GM12892 (cell line): ENCODE data around the gene TMPRSS3.

Experiments
- POLR2A ChIP-seq: IDR thresholded peaks from 2 replicates; pipeline ENCODE4 v1.6.1; 2011; ENCODE audit warnings: low read depth, low read length, control low read depth
- TAF1 ChIP-seq: IDR thresholded peaks from 2 replicates; pipeline ENCODE4 v1.6.1; 2011; ENCODE audit warnings: low read depth, mild to moderate bottlenecking, control low read depth, low read length, borderline replicate concordance

DNA sequence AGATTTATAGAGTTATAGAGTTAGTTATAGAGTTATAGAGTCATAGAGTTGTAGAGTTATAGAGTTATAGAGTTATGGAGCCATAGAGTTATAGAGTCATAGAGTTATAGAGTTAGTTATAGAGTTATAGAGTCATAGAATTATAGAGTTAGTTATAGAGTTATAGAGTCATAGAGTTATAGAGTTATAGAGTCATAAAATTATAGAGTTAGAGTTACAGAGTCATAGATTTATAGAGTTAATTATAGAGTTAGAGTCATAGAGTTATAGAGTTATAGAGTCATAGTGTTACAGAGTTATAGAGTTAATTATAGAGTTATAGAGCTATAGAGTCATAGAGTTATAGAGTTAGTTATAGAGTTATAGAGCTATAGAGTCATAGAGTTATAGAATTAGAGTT, 40.0 kb upstream of the TMPRSS3 start:
- TF ChIP-seq POLR2A, result no peak
- TF ChIP-seq TAF1, result no peak
